MM.1S (cell line): ENCODE results near the gene ARMC3.

ENCODE experiments used
- DNase-seq: peaks from one replicate; pipeline ENCODE4 v3.0.0-alpha.2; 2015
- H2AFZ ChIP-seq: fragments of 300-600 bp; sonication (generic); 2 replicates; pipeline ENCODE4 v1.6.0; 2016; ENCODE audit warnings: antibody characterized with exemption, low read length
- H3F3A ChIP-seq: fragments of 300-600 bp; sonication (generic); 2 replicates; pipeline ENCODE4 v1.6.1; 2016; ENCODE audit warnings: mild to moderate bottlenecking, antibody characterized with exemption, low read length, moderate library complexity, mixed read lengths; ENCODE audit not compliant: insufficient read depth
- H3K27ac ChIP-seq: fragments of 300-600 bp; sonication (generic); 2 replicates; pipeline ENCODE4 v1.5.1; 2016; ENCODE audit warnings: mild to moderate bottlenecking, low read length
- H3K27me3 ChIP-seq: fragments of 300-600 bp; sonication (generic); replicated peaks from 2 replicates; pipeline ENCODE4 v1.6.0; 2016; ENCODE audit warnings: low read length; ENCODE audit not compliant: insufficient read depth
- H3K36me3 ChIP-seq: fragments of 300-600 bp; sonication (generic); replicated peaks from 2 replicates; pipeline ENCODE4 v1.6.1; 2016; ENCODE audit warnings: mild to moderate bottlenecking, low read length, mixed read lengths; ENCODE audit not compliant: insufficient read depth
- H3K4me1 ChIP-seq: fragments of 300-600 bp; sonication (generic); 2 replicates; pipeline ENCODE4 v1.6.1; 2016; ENCODE audit warnings: low read length, mixed read lengths
- H3K4me2 ChIP-seq: fragments of 300-600 bp; sonication (generic); 2 replicates; pipeline ENCODE4 v1.6.0; 2016; ENCODE audit warnings: low read depth, low read length
- H3K4me3 ChIP-seq: fragments of 300-600 bp; sonication (generic); 2 replicates; pipeline ENCODE4 v1.5.1; 2016; ENCODE audit warnings: low read length, mixed read lengths
- H3K79me2 ChIP-seq: fragments of 300-600 bp; sonication (generic); 2 replicates; pipeline ENCODE4 v1.6.1; 2016; ENCODE audit warnings: mixed run types, low read length, mixed read lengths
- H3K9ac ChIP-seq: fragments of 300-600 bp; sonication (generic); 2 replicates; pipeline ENCODE4 v1.6.1; 2016; ENCODE audit warnings: low read length, mixed read lengths
- H3K9me2 ChIP-seq: fragments of 300-600 bp; sonication (generic); replicated peaks from 2 replicates; pipeline ENCODE4 v1.6.1; 2016; ENCODE audit warnings: mild to moderate bottlenecking, low read length, mixed read lengths; ENCODE audit not compliant: insufficient read depth
- H3K9me3 ChIP-seq: fragments of 300-600 bp; sonication (generic); replicated peaks from 2 replicates; pipeline ENCODE4 v1.6.1; 2016; ENCODE audit warnings: mild to moderate bottlenecking, low read length, mixed read lengths; ENCODE audit not compliant: insufficient read depth
- H4K20me1 ChIP-seq: fragments of 300-600 bp; sonication (generic); 2 replicates; pipeline ENCODE4 v1.6.1; 2016; ENCODE audit warnings: mild to moderate bottlenecking, low read length, moderate library complexity, mixed read lengths; ENCODE audit not compliant: insufficient read depth
- CTCF ChIP-seq: fragments of 300-600 bp; sonication (generic); IDR thresholded peaks from 2 replicates; pipeline ENCODE4 v1.5.1; 2016; ENCODE audit warnings: antibody characterized with exemption, low read length, mixed read lengths
- EZH2 ChIP-seq: fragments of 300-600 bp; sonication (generic); optimal IDR thresholded peaks from 2 replicates; pipeline ENCODE3; 2017; ENCODE audit warnings: low read depth, mild to moderate bottlenecking, antibody characterized with exemption, low read length, mixed read lengths
- EZH2phosphoT487 ChIP-seq: fragments of 300-600 bp; sonication (generic); IDR thresholded peaks from 2 replicates; pipeline ENCODE4 v1.6.1; 2018; ENCODE audit warnings: antibody characterized with exemption, low read length

The ARMC3 gene

GRCh38 chr10:22934726-22935125, 6.9 kb downstream of the ARMC3 start:
- no peak for DNase-seq
- no peak overlapping the region for H3K4me2 ChIP-seq

GRCh38 chr10:22942437-22942836, 14.6 kb downstream of the ARMC3 start:
- Histone ChIP-seq H3K79me2 (no peaks in the 10 kb centered on the region), H3K9me2 (no peaks in the 10 kb centered on the region), H3K4me3 (no peak overlapping the region), H3F3A (no peaks in the 10 kb centered on the region), H3K4me1 (no peaks in the 10 kb centered on the region), H3K4me2 (no peak overlapping the region), H4K20me1 (no peaks in the 10 kb centered on the region), H3K27me3 (no peaks in the 10 kb centered on the region), H3K36me3 (no peaks in the 10 kb centered on the region), H3K9me3 (no peaks in the 10 kb centered on the region), H3K9ac (no peak overlapping the region), H2AFZ (no peak overlapping the region), H3K27ac (no peak overlapping the region)
- no peak for TF ChIP-seq EZH2phosphoT487
- no peak for TF ChIP-seq CTCF
- no peak for TF ChIP-seq EZH2
- DNase-seq: no peak

More at GRCh38 chr10:22934726-22935125, 6.9 kb downstream of the ARMC3 start:
- Histone ChIP-seq H3K79me2 (no peaks in the 10 kb centered on the region), H2AFZ (no peak overlapping the region), H3F3A (no peaks in the 10 kb centered on the region), H3K27me3 (no peaks in the 10 kb centered on the region), H3K4me3 (no peak overlapping the region), H3K27ac (no peak overlapping the region), H3K36me3 (no peaks in the 10 kb centered on the region), H3K9me2 (no peaks in the 10 kb centered on the region), H3K4me1 (no peaks in the 10 kb centered on the region), H4K20me1 (no peaks in the 10 kb centered on the region), H3K9ac (no peak overlapping the region), H3K9me3 (no peaks in the 10 kb centered on the region)
- TF ChIP-seq EZH2 (no peak), EZH2phosphoT487 (no peak), CTCF (no peak)

GRCh38 chr10:22945934-22946673, 18.3 kb downstream of the ARMC3 start:
- H3K27me3 ChIP-seq: no peaks in the 10 kb centered on the region
- no peaks in the 10 kb centered on the region for H3K9me3 ChIP-seq
- no peak overlapping the region for H3K4me2 ChIP-seq
- no peaks in the 10 kb centered on the region for H3K79me2 ChIP-seq
- no peak overlapping the region for H3K9ac ChIP-seq
- DNase-seq: no peak
- TF ChIP-seq EZH2phosphoT487 (no peak), EZH2 (no peak), CTCF (no peak)
- H3K9me2 ChIP-seq: no peaks in the 10 kb centered on the region
- no peaks in the 10 kb centered on the region for H3K36me3 ChIP-seq
- no peak overlapping the region for H2AFZ ChIP-seq
- H3K4me1 ChIP-seq: no peaks in the 10 kb centered on the region
- no peaks in the 10 kb centered on the region for H4K20me1 ChIP-seq
- no peak overlapping the region for H3K27ac ChIP-seq
- H3K4me3 ChIP-seq: no peak overlapping the region
- H3F3A ChIP-seq: no peaks in the 10 kb centered on the region
